Mucosa of descending colon (tissue), 3 donors: ENCODE measurements around the gene BHLHE41. TPM values are rescaled to one million over a fixed set of nuclear protein-coding genes. Genes with fewer than 3 reads are reported as not detected.

Experiments used
- ATAC-seq: fragments of 200-7000 bp; cut with Tn5 transposase; one replicate; pipeline ENCODE4 v1.9.1; 2020; ENCODE audit warnings: mild to moderate bottlenecking, moderate library complexity
- DNase-seq, 3 donors: peaks; one replicate each; pipeline ENCODE4 v3.0.0-alpha.2; 2020
- H3K36me3 ChIP-seq: fragments of 200-600 bp; one replicate; pipeline ENCODE4 v1.8.0; 2021; ENCODE audit warnings: low read depth, mild to moderate bottlenecking
- H3K4me1 ChIP-seq: fragments of 200-600 bp; one replicate; pipeline ENCODE4 v1.8.0; 2021; ENCODE audit warnings: low read depth, mild to moderate bottlenecking
- H3K4me3 ChIP-seq: fragments of 200-600 bp; one replicate; pipeline ENCODE4 v1.8.0; 2021; ENCODE audit warnings: mild to moderate bottlenecking
- H3K9me3 ChIP-seq: fragments of 200-600 bp; one replicate; pipeline ENCODE4 v1.8.0; 2021; ENCODE audit warnings: mild to moderate bottlenecking
- CTCF ChIP-seq: fragments of 200-600 bp; IDR thresholded peaks from one replicate; pipeline ENCODE4 v1.8.0; 2022; ENCODE audit warnings: antibody characterized with exemption, mild to moderate bottlenecking
- intact Hi-C, 2 donors: fragments of 100-400 bp; cut with DNase I in 1 of 2; cut with micrococcal nuclease in 1 of 2; formaldehyde crosslinking; loops; one replicate each; pipeline versions ENCODE4 v1.11.0 to v1.11.1; 2022; cut with DNase I, micrococcal nuclease
- total RNA-seq, 3 donors: library from RNA; stranded (reverse); fragmentation: NEBNext Ultra II Directional in 2 of 3; extraction: Animal tissue kit (Norgen Biotek cat#: 25700) in 2 of 3; gene quantifications; one replicate each; pipeline versions ENCODE4 v1.2.1 to v1.2.4, GENCODE V29; 2021 to 2023
- donor health status: DM: no; HTN: no; CAD: no; lungs with moderate emphysema.
- donor health status: DM: no; HTN: no; CAD: no.
- donor health status: DM: no; HTN: yes; CAD: no.

Gene BHLHE41
- total RNA-seq, 3 donors from 2014 or later: 41.0 to 91.9 (median 43.0) TPM

GRCh38 chr12:26162905-26163304 is 38.1 kb upstream of the BHLHE41 start:
- no peak overlapping the region for H3K4me3 ChIP-seq
- no peak for TF ChIP-seq CTCF
- intact Hi-C loops: no loop called here
- H3K9me3 ChIP-seq: no peaks in the 10 kb centered on the region
- no peak for DNase-seq
- no peaks in the 10 kb centered on the region for H3K36me3 ChIP-seq
- peak; percentile 49 for ATAC-seq
- H3K4me1 ChIP-seq: no peaks in the 10 kb centered on the region

- Histone ChIP-seq H3K4me3 (no peak overlapping the region), H3K4me1 (peaks cover 7% of the 10 kb centered on the region), H3K9me3 (no peaks in the 10 kb centered on the region), H3K36me3 (no peaks in the 10 kb centered on the region)
- no peak for TF ChIP-seq CTCF
- intact Hi-C loops: no loop called here
- DNase-seq: no peak
- ATAC-seq: no peak
Measured at GRCh38 chr12:26162174-26162573, 37.3 kb upstream of the BHLHE41 start.

- Histone ChIP-seq H3K36me3 (no peaks in the 10 kb centered on the region), H3K4me3 (no peak overlapping the region), H3K9me3 (no peaks in the 10 kb centered on the region), H3K4me1 (peaks cover 8% of the 10 kb centered on the region)
- intact Hi-C loops: no loop called here
- TF ChIP-seq CTCF: no peak
- ATAC-seq: peak; percentile 38
- no peak for DNase-seq
Measured at GRCh38 chr12:26158078-26158764, 33.4 kb upstream of the BHLHE41 start.

- Histone ChIP-seq H3K4me1 (peaks cover 8% of the 10 kb centered on the region), H3K4me3 (no peak overlapping the region), H3K9me3 (no peaks in the 10 kb centered on the region), H3K36me3 (no peaks in the 10 kb centered on the region)
- ATAC-seq: peak; percentile 67
- no peak for TF ChIP-seq CTCF
- DNase-seq: peak in 1 of 3 donors; percentile 26
- intact Hi-C loops: no loop called here
Measured at GRCh38 chr12:26157001-26157400, 32.2 kb upstream of the BHLHE41 start.

- Histone ChIP-seq H3K4me3 (no peak overlapping the region), H3K9me3 (no peaks in the 10 kb centered on the region), H3K4me1 (peaks cover 8% of the 10 kb centered on the region), H3K36me3 (no peaks in the 10 kb centered on the region)
- DNase-seq: peak in 1 of 3 donors; percentile 23
- intact Hi-C loops: no loop called here
- TF ChIP-seq CTCF: no peak
- peak; percentile 77 for ATAC-seq
Measured at GRCh38 chr12:26156201-26156871, 31.5 kb upstream of the BHLHE41 start.
